ENCODE data around the gene SEC23IP. TPM values are rescaled to one million over a fixed set of nuclear protein-coding genes. Genes with fewer than 3 reads are reported as not detected.

SEC23IP gene
- total and polyA plus RNA-seq, 2 donors (not counting 3 experiments of a cell fraction or from before 2014, with no cell fraction given), result 30.9 to 83.1 TPM

DNA sequence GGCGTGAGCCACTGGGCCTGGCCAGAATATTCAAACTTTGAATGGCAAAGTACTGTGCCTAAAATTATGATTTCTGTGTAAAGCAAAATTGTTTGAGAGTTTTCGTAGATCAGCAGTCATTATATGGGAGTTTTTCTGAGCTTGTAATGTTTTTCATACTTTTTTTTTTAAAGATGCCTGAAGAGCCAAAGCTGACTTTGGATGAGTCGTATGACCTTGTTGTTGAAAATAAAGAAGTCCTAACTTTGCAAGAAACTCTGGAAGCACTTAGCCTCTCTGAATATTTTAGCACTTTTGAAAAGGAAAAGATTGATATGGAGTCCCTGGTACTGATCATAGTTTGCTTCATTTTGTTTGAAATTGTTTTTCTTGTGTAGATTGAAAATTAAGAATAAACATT is 26.7 kb downstream of the SEC23IP start:
- no peak for TF ChIP-seq EZH2 (IDR thresholded peaks at IDR 0.05; ENCODE audit: borderline replicate concordance, low read depth, low read length, severe bottlenecking)
- no peak for TF ChIP-seq GATA2 (IDR thresholded peaks at IDR 0.05; ENCODE audit: insufficient read depth, insufficient read length, low read depth, low read length)
- TF ChIP-seq, protein P1, sequence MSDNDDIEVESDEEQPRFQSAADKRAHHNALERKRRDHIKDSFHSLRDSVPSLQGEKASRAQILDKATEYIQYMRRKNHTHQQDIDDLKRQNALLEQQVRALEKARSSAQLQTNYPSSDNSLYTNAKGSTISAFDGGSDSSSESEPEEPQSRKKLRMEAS (IDR thresholded peaks at IDR 0.05; ENCODE audit: insufficient read depth, insufficient read length), result no peak
- no peak for TF ChIP-seq JUN (IDR thresholded peaks at IDR 0.05; ENCODE audit: borderline replicate concordance, insufficient read depth, insufficient read length, low read depth)

DNA sequence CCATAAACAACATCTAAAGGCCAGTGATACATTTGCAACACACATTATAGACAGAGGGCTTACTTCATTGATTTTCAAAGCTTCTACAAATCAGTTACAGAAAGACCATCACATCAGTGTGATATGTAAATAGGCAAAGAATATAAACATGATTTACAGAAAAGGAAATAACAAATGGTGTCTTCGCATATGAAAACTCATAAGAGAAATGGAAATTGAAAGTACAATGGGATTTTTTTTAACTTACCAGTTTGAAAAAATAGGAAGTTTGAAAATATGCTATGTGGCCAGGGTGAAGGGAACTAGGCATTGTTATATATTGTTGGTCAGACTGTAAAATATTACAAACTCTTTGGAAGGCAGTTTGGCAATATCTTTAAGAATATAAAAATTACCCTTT is 27.3 kb downstream of the SEC23IP start:
- Histone ChIP-seq H3K4me1 (ENCODE audit: control insufficient read depth, extremely low read depth, insufficient read depth, low read length) (no peaks in the 10 kb centered on the region), H4K20me1 (replicated peaks; ENCODE audit: control insufficient read depth, extremely low read depth, insufficient read depth, low read length) (peaks cover 3% of the 10 kb centered on the region), H3K36me3 (ENCODE audit: control insufficient read depth in 2 of 2, extremely low read depth in 1 of 2, insufficient read depth in 2 of 2, low read length in 2 of 2) (peaks cover 23 to 29% of the 10 kb centered on the region in 2 experiments), H3K79me2 (ENCODE audit: control insufficient read depth, insufficient read depth, low read length) (no peaks in the 10 kb centered on the region), H3K4me3 (replicated peaks in 1 of 3; ENCODE audit: insufficient read depth in 1 of 3, low read depth in 1 of 3, low read length in 3 of 3) (no peak overlapping the region), H3K27me3 (ENCODE audit: control insufficient read depth in 2 of 2, insufficient read depth in 2 of 2, low read length in 2 of 2) (no peaks in the 10 kb centered on the region), H3K27ac (ENCODE audit: insufficient read depth, low read depth, low read length) (no peak overlapping the region), H3K4me2 (ENCODE audit: insufficient read depth, low read length) (no peak overlapping the region), H2AFZ (ENCODE audit: low read depth, low read length) (no peak overlapping the region), H3K9me3 (replicated peaks; ENCODE audit: control insufficient read depth, insufficient read depth, low read length) (no peaks in the 10 kb centered on the region), H3K9me1 (replicated peaks; ENCODE audit: control insufficient read depth, extremely low read depth, insufficient read depth, low read length) (no peaks in the 10 kb centered on the region), H3K9ac (replicated peaks; ENCODE audit: extremely low read depth, insufficient read depth, low read length) (no peak overlapping the region)
- FAIRE-seq (no peak), DNase-seq (ENCODE audit: low read depth, low spot score) (no peak)
- dilution Hi-C loops (cut with MboI; ENCODE audit: extremely low pct_ligation_motif_present, low sequenced_read_pairs), result no loop called here
- CTCF ChIA-PET, result interaction anchor here (1.3 to 1.6 kb wide), 2 partner anchors 15 to 169 kb away, joined by 3 to 6 read pairs; no protein-coding TSS in a partner anchor
- intact Hi-C loops (cut with micrococcal nuclease), result no loop called here
- POLR2A ChIA-PET, result interaction anchor here (0.6 kb wide), 1 partner anchor 882 kb away, joined by 7 read pairs; no protein-coding TSS in a partner anchor
- BruUV-seq (replicated peaks), result no TSS peak
- TF ChIP-seq, protein P1 (IDR thresholded peaks at IDR 0.05; ENCODE audit: insufficient read depth, insufficient read length), result no peak
- TF ChIP-seq FOS (IDR thresholded peaks at IDR 0.05; ENCODE audit: borderline replicate concordance, insufficient read depth, low read length) (no peak), EZH2 (IDR thresholded peaks at IDR 0.05; ENCODE audit: borderline replicate concordance, low read depth, low read length, severe bottlenecking) (no peak), GATA2 (IDR thresholded peaks at IDR 0.05; ENCODE audit: insufficient read depth, insufficient read length, low read depth, low read length) (no peak), POLR2A (IDR thresholded peaks at IDR 0.05; ENCODE audit: low read depth, low read length) (no peak), JUN (IDR thresholded peaks at IDR 0.05; ENCODE audit: borderline replicate concordance, insufficient read depth, insufficient read length, low read depth) (no peak)

More for the DNA sequence above, 26.7 kb downstream of the SEC23IP start:
- ChIA-PET POLR2A (no interaction called here), CTCF (interaction anchor here (0.9 to 1.6 kb wide), 3 partner anchors 14 to 232 kb away, joined by 3 to 6 read pairs (median 3); no protein-coding TSS in a partner anchor)
- H3K9me1 ChIP-seq (replicated peaks; ENCODE audit: control insufficient read depth, extremely low read depth, insufficient read depth, low read length), result no peaks in the 10 kb centered on the region
- H3K36me3 ChIP-seq (ENCODE audit: control insufficient read depth in 2 of 2, extremely low read depth in 1 of 2, insufficient read depth in 2 of 2, low read length in 2 of 2), result peaks cover 21 to 29% of the 10 kb centered on the region in 2 experiments
- no peak overlapping the region for H2AFZ ChIP-seq (ENCODE audit: low read depth, low read length)
- FAIRE-seq (no peak), DNase-seq (ENCODE audit: low read depth, low spot score) (no peak)
- H3K4me1 ChIP-seq (ENCODE audit: control insufficient read depth, extremely low read depth, insufficient read depth, low read length), result no peaks in the 10 kb centered on the region
- BruUV-seq (replicated peaks), result no TSS peak
- H3K4me3 ChIP-seq (replicated peaks in 1 of 3; ENCODE audit: insufficient read depth in 1 of 3, low read depth in 1 of 3, low read length in 3 of 3), result no peak overlapping the region
- intact Hi-C loops (cut with micrococcal nuclease) (no loop called here), dilution Hi-C loops (cut with MboI; ENCODE audit: extremely low pct_ligation_motif_present, low sequenced_read_pairs) (no loop called here)
- H3K79me2 ChIP-seq (ENCODE audit: control insufficient read depth, insufficient read depth, low read length), result no peaks in the 10 kb centered on the region
- no peaks in the 10 kb centered on the region for H3K9me3 ChIP-seq (replicated peaks; ENCODE audit: control insufficient read depth, insufficient read depth, low read length)
- H3K4me2 ChIP-seq (ENCODE audit: insufficient read depth, low read length), result no peak overlapping the region
- no peak overlapping the region for H3K9ac ChIP-seq (replicated peaks; ENCODE audit: extremely low read depth, insufficient read depth, low read length)
- no peaks in the 10 kb centered on the region for H3K27me3 ChIP-seq (ENCODE audit: control insufficient read depth in 2 of 2, insufficient read depth in 2 of 2, low read length in 2 of 2)
- peaks cover 3% of the 10 kb centered on the region for H4K20me1 ChIP-seq (replicated peaks; ENCODE audit: control insufficient read depth, extremely low read depth, insufficient read depth, low read length)
- no peak overlapping the region for H3K27ac ChIP-seq (ENCODE audit: insufficient read depth, low read depth, low read length)

Data from endothelial cell of umbilical vein (primary cell).